Measurements from ENCODE around the gene CACNA2D4.

The CACNA2D4 gene

DNA sequence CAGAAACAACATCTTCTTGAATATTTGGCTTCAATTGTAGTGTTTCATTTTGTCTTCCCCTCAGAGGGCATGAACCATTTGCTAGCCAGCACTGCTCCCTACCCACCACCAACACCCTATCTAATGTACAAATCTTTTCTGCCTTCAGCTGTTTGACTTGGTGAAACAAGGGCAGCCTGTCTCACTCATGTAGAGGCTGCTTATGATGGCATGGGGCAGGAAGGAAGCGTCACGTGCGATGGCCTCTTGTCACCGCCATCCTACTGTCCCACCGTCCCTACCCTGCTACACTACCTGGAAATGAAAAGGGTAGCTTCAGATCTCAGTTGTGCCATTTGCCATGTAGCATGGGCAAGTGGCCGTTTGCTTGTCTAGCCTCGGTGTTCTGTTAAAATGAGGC lies 128.0 kb downstream of the CACNA2D4 start:
- Histone ChIP-seq H3K9me3 (ENCODE audit: low read length) (no peaks in the 10 kb centered on the region), H3K4me3 (ENCODE audit: low read length) (no peak overlapping the region), H3K36me3 (ENCODE audit: insufficient read depth, low read length) (peaks cover 25% of the 10 kb centered on the region), H3K4me1 (ENCODE audit: insufficient read depth, low read length) (no peaks in the 10 kb centered on the region), H3K27me3 (ENCODE audit: insufficient read depth, low read length) (no peaks in the 10 kb centered on the region), H2AFZ (ENCODE audit: low read depth, low read length) (no peak overlapping the region)

- H3K4me3 ChIP-seq (ENCODE audit: low read length), result no peak overlapping the region
- H3K9me3 ChIP-seq (ENCODE audit: low read length), result no peaks in the 10 kb centered on the region
- no peaks in the 10 kb centered on the region for H3K4me1 ChIP-seq (ENCODE audit: insufficient read depth, low read length)
- peaks cover 42% of the 10 kb centered on the region for H3K36me3 ChIP-seq (ENCODE audit: insufficient read depth, low read length)
- H3K27me3 ChIP-seq (ENCODE audit: insufficient read depth, low read length), result no peaks in the 10 kb centered on the region
- H2AFZ ChIP-seq (ENCODE audit: low read depth, low read length), result no peak overlapping the region
Observed at GRCh38 chr12:1787714-1788113, 130.7 kb downstream of the CACNA2D4 start.

DNA sequence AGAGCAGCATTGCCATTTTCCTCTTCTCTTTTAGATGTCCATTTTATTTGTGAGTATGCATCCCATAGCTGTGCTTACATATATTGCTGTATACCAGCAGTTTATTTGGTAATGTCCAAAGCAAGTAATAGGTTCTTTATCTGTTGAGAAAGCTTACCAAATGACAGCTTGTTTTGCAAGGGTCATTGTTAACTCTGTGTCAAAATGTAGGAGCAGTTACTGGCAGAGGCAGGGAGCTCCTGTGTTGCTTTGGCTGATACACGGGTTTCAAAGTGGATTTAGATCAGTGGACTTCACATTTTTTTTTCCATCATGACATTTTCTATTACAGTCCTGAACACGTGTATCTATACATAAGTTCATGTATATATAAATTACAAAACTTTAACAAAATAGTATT lies 136.2 kb downstream of the CACNA2D4 start:
- Histone ChIP-seq H3K4me1 (ENCODE audit: insufficient read depth, low read length) (no peaks in the 10 kb centered on the region), H3K36me3 (ENCODE audit: insufficient read depth, low read length) (peaks cover 45% of the 10 kb centered on the region), H2AFZ (ENCODE audit: low read depth, low read length) (no peak overlapping the region), H3K9me3 (ENCODE audit: low read length) (no peaks in the 10 kb centered on the region), H3K27me3 (ENCODE audit: insufficient read depth, low read length) (no peaks in the 10 kb centered on the region), H3K4me3 (ENCODE audit: low read length) (no peak overlapping the region)

DNA sequence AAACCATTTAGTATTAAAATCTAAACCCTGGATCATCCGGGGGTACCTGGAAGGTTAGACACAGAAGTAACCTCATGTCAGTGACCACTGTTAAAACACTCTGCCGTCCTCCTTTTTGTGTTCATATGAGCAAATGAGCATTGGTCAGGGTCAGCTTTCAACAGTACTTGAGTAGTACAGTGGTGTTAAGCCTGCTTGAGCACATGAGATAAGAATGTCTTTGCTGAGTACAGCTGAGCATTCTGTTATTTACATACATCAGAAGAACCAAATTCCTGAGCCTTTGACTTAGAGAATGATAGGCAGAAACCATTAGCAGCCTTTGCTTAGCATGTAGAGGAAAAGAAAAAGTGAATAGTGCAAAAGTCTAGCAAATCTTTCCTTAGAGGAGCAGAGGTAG lies 136.7 kb downstream of the CACNA2D4 start:
- H3K27me3 ChIP-seq (ENCODE audit: insufficient read depth, low read length), result no peaks in the 10 kb centered on the region
- no peak overlapping the region for H3K4me3 ChIP-seq (ENCODE audit: low read length)
- H3K36me3 ChIP-seq (ENCODE audit: insufficient read depth, low read length), result peaks cover 42% of the 10 kb centered on the region

DNA sequence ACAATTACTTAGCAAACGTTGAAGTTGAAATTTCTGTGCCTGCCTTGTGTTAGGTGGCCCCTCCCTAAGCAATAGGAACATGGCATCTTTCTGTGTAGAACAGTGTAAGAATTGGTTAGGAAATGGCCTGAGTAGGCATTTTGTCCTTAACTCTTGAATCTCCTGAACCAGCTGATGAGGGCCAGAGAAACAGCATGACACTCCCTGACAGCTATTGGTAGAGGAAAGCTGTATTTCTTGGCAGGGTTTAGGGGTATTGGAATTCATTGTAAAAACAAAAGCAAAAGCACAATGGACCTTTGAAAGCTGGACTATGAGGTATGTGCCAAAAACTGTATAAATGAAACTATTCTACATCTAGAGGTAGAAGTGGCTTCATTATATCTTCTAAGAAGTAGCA lies 138.7 kb downstream of the CACNA2D4 start:
- Histone ChIP-seq H3K4me1 (ENCODE audit: insufficient read depth, low read length) (peaks cover 5% of the 10 kb centered on the region), H3K36me3 (ENCODE audit: insufficient read depth, low read length) (peaks cover 25% of the 10 kb centered on the region), H3K9me3 (ENCODE audit: low read length) (no peaks in the 10 kb centered on the region)

More for the DNA sequence above, 136.7 kb downstream of the CACNA2D4 start:
- H2AFZ ChIP-seq (ENCODE audit: low read depth, low read length), result no peak overlapping the region
- H3K9me3 ChIP-seq (ENCODE audit: low read length), result no peaks in the 10 kb centered on the region
- H3K4me1 ChIP-seq (ENCODE audit: insufficient read depth, low read length), result peaks cover under 1% of the 10 kb centered on the region

DNA sequence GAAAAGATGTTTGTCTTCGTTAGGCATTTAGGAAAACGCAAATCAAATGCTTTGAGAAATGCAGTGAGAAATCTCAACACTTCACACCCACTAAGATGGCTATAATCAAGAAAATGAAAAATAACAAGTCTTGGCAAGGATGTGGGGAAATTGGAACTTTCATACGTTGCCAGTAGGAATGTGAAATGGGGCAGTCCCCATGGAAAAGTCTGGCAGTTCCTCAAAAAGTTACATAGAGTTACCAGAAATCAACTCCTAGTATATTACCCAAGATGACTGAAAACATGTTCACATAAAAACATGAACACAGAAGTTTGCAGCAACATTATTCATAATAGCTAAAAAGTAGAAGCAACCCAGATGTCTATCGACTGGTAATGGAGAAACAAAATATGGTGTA lies 139.5 kb downstream of the CACNA2D4 start:
- no peaks in the 10 kb centered on the region for H3K9me3 ChIP-seq (ENCODE audit: low read length)
- no peak overlapping the region for H3K4me3 ChIP-seq (ENCODE audit: low read length)
- H3K4me1 ChIP-seq (ENCODE audit: insufficient read depth, low read length), result peaks cover 5% of the 10 kb centered on the region
- H3K27me3 ChIP-seq (ENCODE audit: insufficient read depth, low read length), result no peaks in the 10 kb centered on the region
- H2AFZ ChIP-seq (ENCODE audit: low read depth, low read length), result no peak overlapping the region
- H3K36me3 ChIP-seq (ENCODE audit: insufficient read depth, low read length), result peaks cover 18% of the 10 kb centered on the region

More for the DNA sequence above, 138.7 kb downstream of the CACNA2D4 start:
- H2AFZ ChIP-seq (ENCODE audit: low read depth, low read length), result no peak overlapping the region
- H3K4me3 ChIP-seq (ENCODE audit: low read length), result no peak overlapping the region
- H3K27me3 ChIP-seq (ENCODE audit: insufficient read depth, low read length), result no peaks in the 10 kb centered on the region

- H3K4me3 ChIP-seq (ENCODE audit: low read length), result no peak overlapping the region
- H3K36me3 ChIP-seq (ENCODE audit: insufficient read depth, low read length), result peaks cover 17% of the 10 kb centered on the region
- no peaks in the 10 kb centered on the region for H3K27me3 ChIP-seq (ENCODE audit: insufficient read depth, low read length)
- peaks cover 5% of the 10 kb centered on the region for H3K4me1 ChIP-seq (ENCODE audit: insufficient read depth, low read length)
- no peak overlapping the region for H2AFZ ChIP-seq (ENCODE audit: low read depth, low read length)
- no peaks in the 10 kb centered on the region for H3K9me3 ChIP-seq (ENCODE audit: low read length)
Observed at GRCh38 chr12:1777798-1778197, 140.7 kb downstream of the CACNA2D4 start.

GRCh38 chr12:1776170-1776921 lies 142.1 kb downstream of the CACNA2D4 start:
- Histone ChIP-seq H3K36me3 (ENCODE audit: insufficient read depth, low read length) (peaks cover 20% of the 10 kb centered on the region), H3K4me1 (ENCODE audit: insufficient read depth, low read length) (peaks cover 5% of the 10 kb centered on the region), H3K4me3 (ENCODE audit: low read length) (no peak overlapping the region), H3K9me3 (ENCODE audit: low read length) (no peaks in the 10 kb centered on the region), H3K27me3 (ENCODE audit: insufficient read depth, low read length) (no peaks in the 10 kb centered on the region), H2AFZ (ENCODE audit: low read depth, low read length) (no peak overlapping the region)

DNA sequence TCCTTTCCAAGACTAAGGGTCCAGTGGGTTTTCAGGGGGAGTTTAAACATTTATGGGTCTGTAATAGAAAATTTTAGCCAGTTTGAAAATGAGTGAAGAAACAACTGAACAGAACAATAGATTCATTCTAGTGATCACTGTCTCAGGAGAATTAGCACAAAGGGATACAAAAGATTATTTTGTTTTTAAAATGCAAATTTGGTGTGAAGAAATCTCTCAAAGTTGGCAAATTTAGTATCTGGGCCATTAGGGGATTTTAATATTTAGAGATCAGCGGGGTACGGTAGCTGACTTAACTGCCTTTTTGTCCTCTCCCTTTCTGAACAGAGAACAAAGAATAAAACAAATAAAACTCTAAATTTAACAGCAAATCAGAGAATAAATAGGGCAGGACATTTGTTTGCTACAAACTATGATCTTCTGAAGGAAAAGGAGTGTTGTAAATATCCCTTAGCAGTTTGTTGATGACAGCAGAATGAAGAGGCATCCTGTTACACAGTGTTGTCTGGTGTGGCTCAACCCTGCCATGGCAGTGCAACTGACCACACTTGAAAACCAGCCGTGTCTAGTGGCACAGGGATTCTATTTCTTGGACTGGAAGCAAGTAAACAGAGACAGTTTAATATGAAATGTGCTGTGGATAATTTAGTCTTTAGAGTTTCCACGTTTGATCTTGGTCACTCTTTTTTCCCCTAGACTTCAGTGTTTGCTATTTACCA lies 144.4 kb downstream of the CACNA2D4 start:
- Histone ChIP-seq H3K4me1 (ENCODE audit: insufficient read depth, low read length) (peaks cover 5% of the 10 kb centered on the region), H2AFZ (ENCODE audit: low read depth, low read length) (no peak overlapping the region), H3K4me3 (ENCODE audit: low read length) (no peak overlapping the region), H3K27me3 (ENCODE audit: insufficient read depth, low read length) (no peaks in the 10 kb centered on the region), H3K36me3 (ENCODE audit: insufficient read depth, low read length) (peaks cover 18% of the 10 kb centered on the region), H3K9me3 (ENCODE audit: low read length) (no peaks in the 10 kb centered on the region)

- no peaks in the 10 kb centered on the region for H3K4me1 ChIP-seq (ENCODE audit: insufficient read depth, low read length)
Observed at GRCh38 chr12:1769809-1770494, 148.5 kb downstream of the CACNA2D4 start.

DNA sequence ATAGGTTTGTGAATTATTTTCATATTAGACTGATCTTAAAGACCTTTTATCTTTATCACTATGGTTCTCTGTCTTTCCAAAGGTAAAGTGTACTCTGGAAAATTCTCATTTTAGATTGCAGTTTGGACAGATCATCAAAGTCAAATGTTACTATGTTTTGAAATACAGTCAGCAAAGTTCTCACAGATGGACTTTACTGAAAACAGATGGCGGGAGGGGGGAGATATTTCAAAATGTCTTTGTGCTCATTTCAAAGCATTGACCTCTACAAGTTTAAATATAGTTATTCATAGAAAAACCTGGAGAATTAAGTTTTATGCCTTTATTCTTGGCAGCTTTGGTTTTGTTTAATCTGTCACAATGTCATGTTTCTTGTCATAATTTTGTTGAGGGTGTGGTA lies 149.8 kb downstream of the CACNA2D4 start:
- H3K36me3 ChIP-seq (ENCODE audit: insufficient read depth, low read length), result peaks cover 10% of the 10 kb centered on the region
- no peaks in the 10 kb centered on the region for H3K9me3 ChIP-seq (ENCODE audit: low read length)
- H3K27me3 ChIP-seq (ENCODE audit: insufficient read depth, low read length), result no peaks in the 10 kb centered on the region
- no peaks in the 10 kb centered on the region for H3K4me1 ChIP-seq (ENCODE audit: insufficient read depth, low read length)
- no peak overlapping the region for H3K4me3 ChIP-seq (ENCODE audit: low read length)
- H2AFZ ChIP-seq (ENCODE audit: low read depth, low read length), result no peak overlapping the region

More at GRCh38 chr12:1769809-1770494, 148.5 kb downstream of the CACNA2D4 start:
- no peak overlapping the region for H3K4me3 ChIP-seq (ENCODE audit: low read length)
- no peak overlapping the region for H2AFZ ChIP-seq (ENCODE audit: low read depth, low read length)
- H3K9me3 ChIP-seq (ENCODE audit: low read length), result no peaks in the 10 kb centered on the region
- H3K27me3 ChIP-seq (ENCODE audit: insufficient read depth, low read length), result no peaks in the 10 kb centered on the region
- peaks cover 13% of the 10 kb centered on the region for H3K36me3 ChIP-seq (ENCODE audit: insufficient read depth, low read length)

GRCh38 chr12:1767407-1768090 lies 150.9 kb downstream of the CACNA2D4 start:
- H3K9me3 ChIP-seq (ENCODE audit: low read length), result no peaks in the 10 kb centered on the region
- H2AFZ ChIP-seq (ENCODE audit: low read depth, low read length), result no peak overlapping the region
- H3K27me3 ChIP-seq (ENCODE audit: insufficient read depth, low read length), result no peaks in the 10 kb centered on the region
- no peak overlapping the region for H3K4me3 ChIP-seq (ENCODE audit: low read length)
- peaks cover 6% of the 10 kb centered on the region for H3K36me3 ChIP-seq (ENCODE audit: insufficient read depth, low read length)
- no peaks in the 10 kb centered on the region for H3K4me1 ChIP-seq (ENCODE audit: insufficient read depth, low read length)

DNA sequence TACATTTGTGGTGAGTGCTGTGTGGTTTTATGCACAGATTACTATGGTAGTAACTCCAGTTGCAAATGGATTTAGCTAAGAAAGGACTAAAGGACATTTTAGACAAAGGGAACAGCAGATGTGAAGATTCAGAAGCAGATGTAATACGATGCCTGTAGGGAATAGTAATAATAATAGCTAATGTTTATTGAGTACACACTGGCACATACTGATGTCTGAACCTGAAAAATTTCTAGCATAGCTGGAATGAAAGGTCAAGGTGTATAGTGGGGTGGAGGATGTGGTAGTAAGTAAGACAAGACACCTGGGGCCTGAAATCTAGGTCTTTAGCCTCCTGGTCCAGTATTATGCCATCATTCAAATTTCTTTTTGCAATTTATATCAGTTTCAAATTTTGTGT lies 152.3 kb downstream of the CACNA2D4 start:
- Histone ChIP-seq H3K36me3 (ENCODE audit: insufficient read depth, low read length) (peaks cover 6% of the 10 kb centered on the region), H3K9me3 (ENCODE audit: low read length) (no peaks in the 10 kb centered on the region), H3K4me1 (ENCODE audit: insufficient read depth, low read length) (no peaks in the 10 kb centered on the region), H2AFZ (ENCODE audit: low read depth, low read length) (no peak overlapping the region), H3K27me3 (ENCODE audit: insufficient read depth, low read length) (no peaks in the 10 kb centered on the region), H3K4me3 (ENCODE audit: low read length) (no peak overlapping the region)
